ENCODE measurements around the gene GRM2.

- no peak for TF ChIP-seq POLR2A (IDR thresholded peaks at IDR 0.05; ENCODE audit: low read depth, low read length)
- TF ChIP-seq POLR2AphosphoS5 (IDR thresholded peaks at IDR 0.05; ENCODE audit: low read depth, low read length) = no peak
- no peak for TF ChIP-seq TAF1 (IDR thresholded peaks at IDR 0.05; ENCODE audit: borderline replicate concordance, low read depth, low read length)
Observed at GRCh38 chr3:51722362-51722761, 15.5 kb downstream of the GRM2 start.

All from GM12892 (cell line).